Liver (tissue), 9 donors: ENCODE measurements around the gene MED6. TPM values are rescaled to one million over a fixed set of nuclear protein-coding genes. Genes with fewer than 3 reads are reported as not detected.

Source experiments
- DNase-seq: peaks from one replicate; pipeline ENCODE4 v3.0.0-alpha.2; 2017; ENCODE audit warnings: low spot score
- H3K27ac ChIP-seq, 2 donors: one replicate each; pipeline ENCODE4 v1.7.0; 2013; ENCODE audit warnings: inconsistent platforms in 2 of 2, low read length in 2 of 2, control low read depth in 1 of 2, low read depth in 1 of 2, mild to moderate bottlenecking in 1 of 2
- H3K27me3 ChIP-seq, 4 donors: one replicate each; pipeline versions ENCODE4 v1.6.1 to v1.7.0; 2013; ENCODE audit warnings: low read length in 3 of 4, inconsistent platforms in 1 of 4, mild to moderate bottlenecking in 1 of 4, moderate library complexity in 1 of 4; ENCODE audit not compliant: control insufficient read depth in 4 of 4, insufficient read depth in 4 of 4
- H3K36me3 ChIP-seq, 4 donors: one replicate each; pipeline versions ENCODE4 v1.6.1 to v1.7.0; 2013; ENCODE audit warnings: low read length in 3 of 4, mild to moderate bottlenecking in 3 of 4, low read depth in 1 of 4, moderate library complexity in 1 of 4; ENCODE audit not compliant: control insufficient read depth in 4 of 4, insufficient read depth in 3 of 4
- H3K4me1 ChIP-seq, 4 donors: one replicate each; pipeline versions ENCODE4 v1.6.1 to v1.7.0; 2013; ENCODE audit warnings: low read length in 3 of 4, mild to moderate bottlenecking in 3 of 4, moderate library complexity in 1 of 4; ENCODE audit not compliant: control insufficient read depth in 4 of 4, insufficient read depth in 4 of 4
- H3K4me3 ChIP-seq, 3 donors: one replicate each; pipeline versions ENCODE4 v1.6.1 to v1.7.0; 2013; ENCODE audit warnings: low read length in 3 of 3, control low read depth in 1 of 3, low read depth in 1 of 3, mild to moderate bottlenecking in 1 of 3
- H3K9ac ChIP-seq, 2 donors: one replicate each; pipeline ENCODE4 v1.7.0; 2013; ENCODE audit warnings: low read length in 2 of 2, mild to moderate bottlenecking in 2 of 2, moderate library complexity in 2 of 2, control low read depth in 1 of 2, low read depth in 1 of 2
- H3K9me3 ChIP-seq, 4 donors: one replicate each; pipeline versions ENCODE4 v1.6.1 to v1.7.0; 2013; ENCODE audit warnings: low read length in 3 of 4; ENCODE audit not compliant: control insufficient read depth in 4 of 4
- FOXA1 ChIP-seq: IDR thresholded peaks from 2 replicates; pipeline ENCODE4 v1.6.1; 2016; ENCODE audit warnings: antibody characterized with exemption
- FOXA2 ChIP-seq: IDR thresholded peaks from 2 replicates; pipeline ENCODE4 v1.6.1; 2016; ENCODE audit warnings: antibody characterized with exemption
- GABPA ChIP-seq, 2 donors: IDR thresholded peaks in 1 of 2; conservative IDR thresholded peaks in 1 of 2; 2 replicates each; pipeline ENCODE4 v1.6.1; 2016; ENCODE audit warnings: antibody characterized with exemption in 2 of 2, mild to moderate bottlenecking in 1 of 2, moderate library complexity in 1 of 2
- HNF4A ChIP-seq, 2 donors: conservative IDR thresholded peaks; 2 replicates each; pipeline ENCODE4 v1.6.1; 2016; ENCODE audit warnings: antibody characterized with exemption in 2 of 2, mild to moderate bottlenecking in 2 of 2
- HNF4G ChIP-seq: IDR thresholded peaks from 2 replicates; pipeline ENCODE4 v1.6.1; 2016; ENCODE audit warnings: antibody characterized with exemption
- JUND ChIP-seq, 2 donors: IDR thresholded peaks; 2 replicates each; pipeline ENCODE4 v1.6.1; 2016; ENCODE audit warnings: antibody characterized with exemption in 2 of 2
- NR2F2 ChIP-seq: IDR thresholded peaks from 2 replicates; pipeline ENCODE4 v1.6.1; 2016; ENCODE audit warnings: antibody characterized with exemption
- RAD21 ChIP-seq, 2 donors: IDR thresholded peaks; 2 replicates each; pipeline ENCODE4 v1.6.1; 2016; ENCODE audit warnings: antibody characterized with exemption in 2 of 2, mild to moderate bottlenecking in 2 of 2
- RXRA ChIP-seq, 2 donors: IDR thresholded peaks; 2 replicates each; pipeline ENCODE4 v1.6.1; 2017 to 2018; ENCODE audit warnings: antibody characterized with exemption in 2 of 2, mild to moderate bottlenecking in 1 of 2
- TAF1 ChIP-seq: conservative IDR thresholded peaks from 2 replicates; pipeline ENCODE4 v1.6.1; 2016; ENCODE audit warnings: antibody characterized with exemption, mild to moderate bottlenecking
- WGBS: extraction: QIAGEN DNeasy Blood & Tissue Kit; methylation state at CpG from one replicate; pipeline ENCODE4 v1.1.7; 2013; 5-methylcytosine and 5-hydroxymethylcytosine counted together
- polyA plus RNA-seq, 2 donors: library from polyadenylated mRNA; stranded (reverse) in 1 of 2; unstranded in 1 of 2; fragments of 200-250 nt in 1 of 2; fragments of >200 nt in 1 of 2; fragmentation: Nextera tagmentation in 1 of 2; extraction: Ambion mirVana in 1 of 2; gene quantifications; one replicate each; pipeline versions ENCODE4 v1.2.1 to v1.2.3, GENCODE V29; 2013 to 2015
- total RNA-seq, 2 donors: library from RNA; depleted of rRNA; stranded (reverse); fragments of >200 nt; gene quantifications; one replicate each; pipeline ENCODE4 v1.2.3, GENCODE V29; 2014
- TF ChIP-seq, protein P1 (sequence below): fragments of 150-350 bp; IDR thresholded peaks from 2 replicates; pipeline ENCODE4 v1.5.1; 2017; ENCODE audit warnings: improper control_type of control experiment, low read depth, low read length; ENCODE audit not compliant: missing input control
- TF ChIP-seq, protein P2 (sequence below): IDR thresholded peaks from 2 replicates; pipeline ENCODE4 v1.6.1; 2016; ENCODE audit warnings: antibody characterized with exemption, mild to moderate bottlenecking
- TF ChIP-seq, protein P3 (sequence below): IDR thresholded peaks from 2 replicates; pipeline ENCODE4 v1.6.1; 2016; ENCODE audit warnings: antibody characterized with exemption
- TF ChIP-seq, protein P4 (sequence below): IDR thresholded peaks from 2 replicates; pipeline ENCODE4 v1.6.1; 2016; ENCODE audit warnings: antibody characterized with exemption
- TF ChIP-seq, protein P5 (sequence below): IDR thresholded peaks from 2 replicates; pipeline ENCODE4 v1.6.1; 2016; ENCODE audit warnings: antibody characterized with exemption
- donor health status: healthy.
- donor health status: healthy.
- donor health status: healthy.
- donor health status: healthy.
- donor health status: healthy.

The MED6 gene
- total and polyA plus RNA-seq, 4 donors: 10.4 to 21.3 (median 15.2) TPM

DNA sequence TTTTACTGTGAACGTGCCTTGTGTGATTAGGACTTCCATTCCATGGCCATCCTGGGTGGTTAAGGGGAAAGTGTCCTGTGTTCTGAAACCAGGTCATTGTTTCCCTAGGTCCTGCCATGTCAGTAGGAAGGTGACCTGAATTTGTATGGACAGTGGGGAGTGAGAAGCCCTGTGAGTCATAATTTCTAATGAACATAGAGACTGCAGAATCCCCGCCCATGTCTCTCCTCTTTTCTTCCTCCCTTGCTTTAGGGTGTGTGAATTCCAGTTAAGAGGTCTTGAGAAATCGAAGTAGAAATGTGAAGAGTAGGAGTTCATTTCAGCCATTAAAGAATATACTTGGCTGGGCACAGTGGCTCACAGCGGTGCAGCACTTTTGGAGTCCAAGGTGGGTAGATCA lies 49.3 kb upstream of the MED6 start:
- WGBS: 85% methylated on average over 4 of the region's 4 CpGs

DNA sequence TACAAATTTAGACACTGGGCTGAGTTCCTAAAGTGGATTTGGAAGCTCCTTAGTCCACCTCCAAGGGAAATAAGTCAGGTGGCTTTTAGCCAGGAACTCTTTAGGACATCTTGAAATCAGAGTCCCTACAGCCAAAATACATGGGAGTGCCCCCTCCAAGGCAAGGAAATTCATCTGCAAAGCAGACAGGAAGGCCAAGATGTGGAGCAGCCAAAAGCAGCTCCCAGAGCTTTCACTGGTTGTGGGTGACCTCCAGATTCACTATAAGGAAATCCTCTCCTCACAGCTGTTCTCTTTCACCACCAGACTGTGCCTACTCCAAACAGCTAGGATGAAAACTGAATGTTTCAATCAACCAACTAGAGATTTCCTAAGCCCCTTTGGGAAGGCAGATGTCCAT lies 47.9 kb upstream of the MED6 start:
- TF ChIP-seq HNF4G: no peak
- TF ChIP-seq RAD21 (IDR thresholded peaks at IDR 0.05): no peak
- TF ChIP-seq, protein P1, sequence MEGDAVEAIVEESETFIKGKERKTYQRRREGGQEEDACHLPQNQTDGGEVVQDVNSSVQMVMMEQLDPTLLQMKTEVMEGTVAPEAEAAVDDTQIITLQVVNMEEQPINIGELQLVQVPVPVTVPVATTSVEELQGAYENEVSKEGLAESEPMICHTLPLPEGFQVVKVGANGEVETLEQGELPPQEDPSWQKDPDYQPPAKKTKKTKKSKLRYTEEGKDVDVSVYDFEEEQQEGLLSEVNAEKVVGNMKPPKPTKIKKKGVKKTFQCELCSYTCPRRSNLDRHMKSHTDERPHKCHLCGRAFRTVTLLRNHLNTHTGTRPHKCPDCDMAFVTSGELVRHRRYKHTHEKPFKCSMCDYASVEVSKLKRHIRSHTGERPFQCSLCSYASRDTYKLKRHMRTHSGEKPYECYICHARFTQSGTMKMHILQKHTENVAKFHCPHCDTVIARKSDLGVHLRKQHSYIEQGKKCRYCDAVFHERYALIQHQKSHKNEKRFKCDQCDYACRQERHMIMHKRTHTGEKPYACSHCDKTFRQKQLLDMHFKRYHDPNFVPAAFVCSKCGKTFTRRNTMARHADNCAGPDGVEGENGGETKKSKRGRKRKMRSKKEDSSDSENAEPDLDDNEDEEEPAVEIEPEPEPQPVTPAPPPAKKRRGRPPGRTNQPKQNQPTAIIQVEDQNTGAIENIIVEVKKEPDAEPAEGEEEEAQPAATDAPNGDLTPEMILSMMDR: no peak
- no peak for TF ChIP-seq TAF1
- TF ChIP-seq RXRA (IDR thresholded peaks at IDR 0.05): no peak
- TF ChIP-seq, protein P2, sequence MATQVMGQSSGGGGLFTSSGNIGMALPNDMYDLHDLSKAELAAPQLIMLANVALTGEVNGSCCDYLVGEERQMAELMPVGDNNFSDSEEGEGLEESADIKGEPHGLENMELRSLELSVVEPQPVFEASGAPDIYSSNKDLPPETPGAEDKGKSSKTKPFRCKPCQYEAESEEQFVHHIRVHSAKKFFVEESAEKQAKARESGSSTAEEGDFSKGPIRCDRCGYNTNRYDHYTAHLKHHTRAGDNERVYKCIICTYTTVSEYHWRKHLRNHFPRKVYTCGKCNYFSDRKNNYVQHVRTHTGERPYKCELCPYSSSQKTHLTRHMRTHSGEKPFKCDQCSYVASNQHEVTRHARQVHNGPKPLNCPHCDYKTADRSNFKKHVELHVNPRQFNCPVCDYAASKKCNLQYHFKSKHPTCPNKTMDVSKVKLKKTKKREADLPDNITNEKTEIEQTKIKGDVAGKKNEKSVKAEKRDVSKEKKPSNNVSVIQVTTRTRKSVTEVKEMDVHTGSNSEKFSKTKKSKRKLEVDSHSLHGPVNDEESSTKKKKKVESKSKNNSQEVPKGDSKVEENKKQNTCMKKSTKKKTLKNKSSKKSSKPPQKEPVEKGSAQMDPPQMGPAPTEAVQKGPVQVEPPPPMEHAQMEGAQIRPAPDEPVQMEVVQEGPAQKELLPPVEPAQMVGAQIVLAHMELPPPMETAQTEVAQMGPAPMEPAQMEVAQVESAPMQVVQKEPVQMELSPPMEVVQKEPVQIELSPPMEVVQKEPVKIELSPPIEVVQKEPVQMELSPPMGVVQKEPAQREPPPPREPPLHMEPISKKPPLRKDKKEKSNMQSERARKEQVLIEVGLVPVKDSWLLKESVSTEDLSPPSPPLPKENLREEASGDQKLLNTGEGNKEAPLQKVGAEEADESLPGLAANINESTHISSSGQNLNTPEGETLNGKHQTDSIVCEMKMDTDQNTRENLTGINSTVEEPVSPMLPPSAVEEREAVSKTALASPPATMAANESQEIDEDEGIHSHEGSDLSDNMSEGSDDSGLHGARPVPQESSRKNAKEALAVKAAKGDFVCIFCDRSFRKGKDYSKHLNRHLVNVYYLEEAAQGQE: no peak
- TF ChIP-seq, protein P3, sequence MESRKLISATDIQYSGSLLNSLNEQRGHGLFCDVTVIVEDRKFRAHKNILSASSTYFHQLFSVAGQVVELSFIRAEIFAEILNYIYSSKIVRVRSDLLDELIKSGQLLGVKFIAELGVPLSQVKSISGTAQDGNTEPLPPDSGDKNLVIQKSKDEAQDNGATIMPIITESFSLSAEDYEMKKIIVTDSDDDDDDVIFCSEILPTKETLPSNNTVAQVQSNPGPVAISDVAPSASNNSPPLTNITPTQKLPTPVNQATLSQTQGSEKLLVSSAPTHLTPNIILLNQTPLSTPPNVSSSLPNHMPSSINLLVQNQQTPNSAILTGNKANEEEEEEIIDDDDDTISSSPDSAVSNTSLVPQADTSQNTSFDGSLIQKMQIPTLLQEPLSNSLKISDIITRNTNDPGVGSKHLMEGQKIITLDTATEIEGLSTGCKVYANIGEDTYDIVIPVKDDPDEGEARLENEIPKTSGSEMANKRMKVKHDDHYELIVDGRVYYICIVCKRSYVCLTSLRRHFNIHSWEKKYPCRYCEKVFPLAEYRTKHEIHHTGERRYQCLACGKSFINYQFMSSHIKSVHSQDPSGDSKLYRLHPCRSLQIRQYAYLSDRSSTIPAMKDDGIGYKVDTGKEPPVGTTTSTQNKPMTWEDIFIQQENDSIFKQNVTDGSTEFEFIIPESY: no peak
- no peak for TF ChIP-seq JUND (IDR thresholded peaks at IDR 0.05)
- TF ChIP-seq, protein P4, sequence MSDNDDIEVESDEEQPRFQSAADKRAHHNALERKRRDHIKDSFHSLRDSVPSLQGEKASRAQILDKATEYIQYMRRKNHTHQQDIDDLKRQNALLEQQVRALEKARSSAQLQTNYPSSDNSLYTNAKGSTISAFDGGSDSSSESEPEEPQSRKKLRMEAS: no peak
- TF ChIP-seq GABPA (IDR thresholded peaks at IDR 0.05 in 1 of 2, conservative IDR thresholded peaks at IDR 0.05 in 1 of 2): no peak
- TF ChIP-seq HNF4A (conservative IDR thresholded peaks at IDR 0.05): no peak
- TF ChIP-seq FOXA2: no peak
- no peak for DNase-seq
- H3K27me3 ChIP-seq: no peaks in the 10 kb centered on the region
- H3K9ac ChIP-seq: no peak overlapping the region
- H3K27ac ChIP-seq: no peak overlapping the region
- H3K9me3 ChIP-seq: no peaks in the 10 kb centered on the region
- H3K4me3 ChIP-seq: no peak overlapping the region
- H3K4me1 ChIP-seq: no peaks in the 10 kb centered on the region
- no peaks in the 10 kb centered on the region for H3K36me3 ChIP-seq

More for the DNA sequence above, 49.3 kb upstream of the MED6 start:
- Histone ChIP-seq H3K4me3 (no peak overlapping the region), H3K27ac (no peak overlapping the region), H3K36me3 (no peaks in the 10 kb centered on the region), H3K9me3 (no peaks in the 10 kb centered on the region), H3K9ac (no peak overlapping the region), H3K4me1 (no peaks in the 10 kb centered on the region), H3K27me3 (no peaks in the 10 kb centered on the region)
- DNase-seq: no peak
- TF ChIP-seq, protein P4: no peak
- TF ChIP-seq FOXA1 (no peak), FOXA2 (no peak), RXRA (IDR thresholded peaks at IDR 0.05) (no peak), NR2F2 (no peak), RAD21 (IDR thresholded peaks at IDR 0.05) (no peak), JUND (IDR thresholded peaks at IDR 0.05) (no peak), GABPA (IDR thresholded peaks at IDR 0.05 in 1 of 2, conservative IDR thresholded peaks at IDR 0.05 in 1 of 2) (no peak), TAF1 (no peak)
- TF ChIP-seq, protein P3: no peak
- TF ChIP-seq, protein P5, sequence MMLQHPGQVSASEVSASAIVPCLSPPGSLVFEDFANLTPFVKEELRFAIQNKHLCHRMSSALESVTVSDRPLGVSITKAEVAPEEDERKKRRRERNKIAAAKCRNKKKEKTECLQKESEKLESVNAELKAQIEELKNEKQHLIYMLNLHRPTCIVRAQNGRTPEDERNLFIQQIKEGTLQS: no peak
